DOHH2 (cell line): Measurements from ENCODE around the gene RBM38.

Source experiments
- EZH2phosphoT487 ChIP-seq: fragments of 200-600 bp; sonication (generic); IDR thresholded peaks from 2 replicates; pipeline ENCODE4 v1.6.1; 2017; ENCODE audit warnings: borderline replicate concordance, mild to moderate bottlenecking, antibody characterized with exemption, low read length, moderate library complexity, mixed read lengths
- TF ChIP-seq, protein P1 (sequence below): fragments of 200-600 bp; sonication (generic); IDR thresholded peaks from one replicate; pipeline ENCODE4 v1.5.1; 2014; ENCODE audit warnings: antibody characterized with exemption, mild to moderate bottlenecking, low read depth, low read length; ENCODE audit not compliant: poor library complexity, severe bottlenecking

DNA sequence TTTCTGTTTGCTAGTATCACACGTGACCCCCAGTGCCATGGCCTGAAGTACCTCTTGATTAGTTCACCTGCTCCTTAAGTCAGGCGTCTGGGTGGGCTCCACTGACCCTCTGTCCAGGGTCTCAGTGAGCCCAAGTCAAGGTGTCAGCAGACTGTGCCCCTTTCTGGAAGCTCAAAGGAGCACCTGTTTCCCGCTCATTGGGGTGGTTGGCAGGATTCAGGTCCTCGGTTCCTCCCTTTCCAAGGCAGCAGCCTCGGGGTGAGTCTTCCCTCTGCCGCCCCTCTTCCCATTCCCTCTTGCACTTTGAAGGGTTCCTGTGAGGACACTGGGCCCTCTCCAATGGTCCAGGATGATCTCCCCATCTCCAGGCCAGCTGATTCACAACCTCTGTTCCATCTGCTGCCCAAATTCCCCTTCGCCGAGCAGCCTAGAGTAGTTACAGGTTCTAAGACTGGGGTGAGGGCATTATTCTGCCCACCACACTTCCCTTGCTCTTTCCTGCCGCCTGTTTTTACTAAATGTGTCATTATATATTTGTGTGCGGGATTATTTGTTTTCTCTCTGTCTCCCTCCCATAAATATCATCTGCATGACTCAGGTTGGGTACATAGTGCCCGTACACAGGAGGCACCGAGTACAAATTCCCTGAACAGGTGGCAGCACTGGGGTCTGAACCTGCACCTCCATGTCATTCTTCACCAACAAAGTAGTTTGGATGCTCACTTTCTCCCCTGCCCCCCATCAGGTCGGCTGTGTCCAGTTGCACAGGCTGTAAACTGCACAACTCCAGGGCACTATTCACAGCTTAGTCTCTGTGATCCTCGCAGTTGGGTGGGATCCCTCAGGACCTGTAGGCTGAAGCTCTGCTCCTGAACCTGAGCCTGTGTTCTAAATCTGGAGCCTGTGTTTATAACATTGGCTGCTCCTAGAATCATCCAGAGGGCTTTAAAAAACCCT, 58.5 kb downstream of the RBM38 start:
- TF ChIP-seq, protein P1, sequence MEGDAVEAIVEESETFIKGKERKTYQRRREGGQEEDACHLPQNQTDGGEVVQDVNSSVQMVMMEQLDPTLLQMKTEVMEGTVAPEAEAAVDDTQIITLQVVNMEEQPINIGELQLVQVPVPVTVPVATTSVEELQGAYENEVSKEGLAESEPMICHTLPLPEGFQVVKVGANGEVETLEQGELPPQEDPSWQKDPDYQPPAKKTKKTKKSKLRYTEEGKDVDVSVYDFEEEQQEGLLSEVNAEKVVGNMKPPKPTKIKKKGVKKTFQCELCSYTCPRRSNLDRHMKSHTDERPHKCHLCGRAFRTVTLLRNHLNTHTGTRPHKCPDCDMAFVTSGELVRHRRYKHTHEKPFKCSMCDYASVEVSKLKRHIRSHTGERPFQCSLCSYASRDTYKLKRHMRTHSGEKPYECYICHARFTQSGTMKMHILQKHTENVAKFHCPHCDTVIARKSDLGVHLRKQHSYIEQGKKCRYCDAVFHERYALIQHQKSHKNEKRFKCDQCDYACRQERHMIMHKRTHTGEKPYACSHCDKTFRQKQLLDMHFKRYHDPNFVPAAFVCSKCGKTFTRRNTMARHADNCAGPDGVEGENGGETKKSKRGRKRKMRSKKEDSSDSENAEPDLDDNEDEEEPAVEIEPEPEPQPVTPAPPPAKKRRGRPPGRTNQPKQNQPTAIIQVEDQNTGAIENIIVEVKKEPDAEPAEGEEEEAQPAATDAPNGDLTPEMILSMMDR: no peak
- TF ChIP-seq EZH2phosphoT487: no peak
